HepG2 (cell line): ENCODE measurements around the gene ESRP2. TPM values are rescaled to one million over a fixed set of nuclear protein-coding genes. Genes with fewer than 3 reads are reported as not detected.
A peak's percentile ranks its signal among the peaks of the same experiment; 100 is the strongest.

Experiments used
- DPF2 ChIP-seq: sonication (generic); formaldehyde crosslinking; IDR thresholded peaks from 2 replicates; pipeline ENCODE4 v1.4.0; 2020; ENCODE audit warnings: mild to moderate bottlenecking, low read depth, missing genetic modification reagents, borderline replicate concordance
- EP300 ChIP-seq, 3 experiments: sonication (generic) in 1 of 3; formaldehyde crosslinking in 1 of 3; IDR thresholded peaks; 2 replicates each; pipeline versions ENCODE4 v1.5.1 to v1.6.1; 2011 to 2020; ENCODE audit warnings: low read depth in 2 of 3, low read length in 2 of 3, borderline replicate concordance in 1 of 3, improper control_type of control experiment in 1 of 3, mild to moderate bottlenecking in 1 of 3, missing genetic modification reagents in 1 of 3, moderate library complexity in 1 of 3
- FOSL2 ChIP-seq: sonication (generic); formaldehyde crosslinking; IDR thresholded peaks from 2 replicates; pipeline ENCODE4 v1.4.0; 2020; ENCODE audit warnings: missing genetic modification reagents
- FOXA3 ChIP-seq: IDR thresholded peaks from 2 replicates; pipeline ENCODE4 v1.6.1; 2016; ENCODE audit warnings: missing genetic modification reagents, missing compliant biosample characterization
- GATAD2A ChIP-seq: IDR thresholded peaks from 2 replicates; pipeline ENCODE4 v1.6.1; 2016
- MZF1 ChIP-seq: sonication (generic); formaldehyde crosslinking; IDR thresholded peaks from 2 replicates; pipeline ENCODE4 v1.8.1; 2023; ENCODE audit warnings: mild to moderate bottlenecking, missing genetic modification reagents, borderline replicate concordance
- NCOR1 ChIP-seq: fragments of 200-600 bp; sonication (generic); IDR thresholded peaks from 2 replicates; pipeline ENCODE4 v1.7.0; 2017; ENCODE audit warnings: antibody characterized with exemption, low read length, borderline replicate concordance
- PITX1 ChIP-seq: sonication (generic); formaldehyde crosslinking; IDR thresholded peaks from 2 replicates; pipeline ENCODE4 v1.5.1; 2020; ENCODE audit warnings: mild to moderate bottlenecking, missing genetic modification reagents
- PRPF4 ChIP-seq: fragments of 200-400 bp; formaldehyde crosslinking; IDR thresholded peaks from 2 replicates; pipeline ENCODE4 v1.6.1; 2016; ENCODE audit warnings: low read length, low read depth; ENCODE audit not compliant: poor library complexity, severe bottlenecking
- RFX1 ChIP-seq: fragments of 450-650 bp; IDR thresholded peaks from 2 replicates; pipeline ENCODE4 v1.6.1; 2017
- SIX1 ChIP-seq: sonication (generic); formaldehyde crosslinking; IDR thresholded peaks from 2 replicates; pipeline ENCODE4 v1.4.0; 2020; ENCODE audit warnings: missing genetic modification reagents, borderline replicate concordance
- SP140L ChIP-seq: sonication (generic); formaldehyde crosslinking; IDR thresholded peaks from 2 replicates; pipeline ENCODE4 v1.4.0; 2020; ENCODE audit warnings: missing genetic modification reagents, borderline replicate concordance
- TCF12 ChIP-seq, 2 experiments: fragments of 450-650 bp in 1 of 2; sonication (generic) in 1 of 2; formaldehyde crosslinking in 1 of 2; IDR thresholded peaks; 2 replicates each; pipeline versions ENCODE4 v1.6.1 to v1.8.0; 2017 to 2022; ENCODE audit warnings: antibody characterized with exemption in 1 of 2, mild to moderate bottlenecking in 1 of 2, missing genetic modification reagents in 1 of 2, moderate library complexity in 1 of 2
- XRCC5 ChIP-seq: fragments of 200-400 bp; formaldehyde crosslinking; optimal IDR thresholded peaks from 2 replicates; pipeline ENCODE3; 2017; ENCODE audit warnings: mild to moderate bottlenecking, low read length
- ZNF235 ChIP-seq: sonication (generic); formaldehyde crosslinking; IDR thresholded peaks from 2 replicates; pipeline ENCODE4 v1.8.1; 2023; ENCODE audit warnings: mild to moderate bottlenecking, missing genetic modification reagents, borderline replicate concordance
- ZNF747 ChIP-seq: sonication (generic); formaldehyde crosslinking; IDR thresholded peaks from 2 replicates; pipeline ENCODE4 v1.8.1; 2023; ENCODE audit warnings: missing genetic modification reagents, mild to moderate bottlenecking, borderline replicate concordance
- polyA plus RNA-seq, 8 experiments: library from polyadenylated mRNA; depleted of rRNA in 3 of 8; stranded (reverse) in 7 of 8; unstranded in 1 of 8; fragments of >200 nt; fragmentation: Illumina TruSeq in 4 of 8; extraction: Trizol in 4 of 8; gene quantifications; 2 replicates each; pipeline versions ENCODE4 v1.2.1 to v1.2.3, GENCODE V29; 2011 to 2016; ENCODE audit warnings: low read depth in 4 of 8, missing spikeins in 1 of 8, mixed read lengths in 1 of 8; ENCODE audit not compliant: insufficient read depth in 1 of 8
- total RNA-seq, 5 experiments: library from RNA; depleted of rRNA; stranded (reverse); fragments of >200 nt; fragmentation: Illumina TruSeq; extraction: Trizol; gene quantifications; 2 replicates each; pipeline ENCODE4 v1.2.3, GENCODE V29; 2016; ENCODE audit warnings: low read depth in 1 of 5
- TF ChIP-seq, protein P1 (sequence below): sonication (generic); formaldehyde crosslinking; IDR thresholded peaks from 2 replicates; pipeline ENCODE4 v1.4.0; 2020; ENCODE audit warnings: mild to moderate bottlenecking, missing genetic modification reagents
- TF ChIP-seq, protein P2 (sequence below): sonication (generic); formaldehyde crosslinking; conservative IDR thresholded peaks from 2 replicates; pipeline ENCODE4 v1.4.0; 2020; ENCODE audit warnings: mild to moderate bottlenecking, missing genetic modification reagents, moderate library complexity
- TF ChIP-seq, protein P3 (sequence below): sonication (generic); formaldehyde crosslinking; IDR thresholded peaks from 2 replicates; pipeline ENCODE4 v1.4.0; 2020; ENCODE audit warnings: missing genetic modification reagents, borderline replicate concordance

The ESRP2 gene
- total and polyA plus RNA-seq, 2 of the 13 experiments (the other 11 are each of a cell fraction or from before 2014, with no cell fraction given), result 21.1 to 32.4 TPM

DNA sequence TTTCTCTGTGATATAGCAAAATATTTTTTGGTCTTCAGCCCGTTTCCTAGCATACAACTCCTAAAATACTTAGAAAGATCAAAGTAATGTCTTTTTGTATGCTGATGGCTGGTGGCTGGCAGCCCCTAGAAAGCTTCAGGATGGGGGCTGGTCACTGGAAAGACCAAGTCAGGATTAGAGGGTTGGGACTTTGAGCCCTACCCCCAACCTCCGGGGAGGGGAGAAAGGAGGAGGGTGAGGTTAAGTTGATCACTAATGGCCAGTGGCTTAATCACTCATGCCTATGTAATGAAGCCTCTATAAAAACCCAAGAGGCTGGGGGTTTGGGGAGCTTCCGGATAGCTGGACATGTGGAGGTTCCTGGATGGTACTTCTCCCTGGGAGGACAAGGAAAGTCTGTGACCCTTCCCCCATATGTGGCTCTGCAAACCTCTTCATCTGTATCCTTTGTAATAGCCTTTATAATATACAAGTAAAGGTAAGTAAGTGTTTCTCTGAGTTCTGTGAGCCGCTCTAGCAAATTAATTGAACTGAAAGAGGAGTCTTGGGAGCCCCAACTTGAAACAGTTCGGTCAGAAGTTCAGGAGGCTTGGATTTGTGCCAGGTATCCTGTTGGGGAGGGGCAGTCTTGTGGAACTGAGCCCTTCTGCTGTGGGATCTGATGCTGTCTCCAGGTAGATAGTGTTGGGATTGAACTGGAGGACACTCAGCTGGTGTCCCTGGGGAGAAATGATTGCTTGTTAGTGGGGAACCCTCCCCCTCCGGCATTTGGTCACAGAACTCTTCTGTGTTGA, 31.9 kb upstream of the ESRP2 start (continued):
- TF ChIP-seq, protein P1, sequence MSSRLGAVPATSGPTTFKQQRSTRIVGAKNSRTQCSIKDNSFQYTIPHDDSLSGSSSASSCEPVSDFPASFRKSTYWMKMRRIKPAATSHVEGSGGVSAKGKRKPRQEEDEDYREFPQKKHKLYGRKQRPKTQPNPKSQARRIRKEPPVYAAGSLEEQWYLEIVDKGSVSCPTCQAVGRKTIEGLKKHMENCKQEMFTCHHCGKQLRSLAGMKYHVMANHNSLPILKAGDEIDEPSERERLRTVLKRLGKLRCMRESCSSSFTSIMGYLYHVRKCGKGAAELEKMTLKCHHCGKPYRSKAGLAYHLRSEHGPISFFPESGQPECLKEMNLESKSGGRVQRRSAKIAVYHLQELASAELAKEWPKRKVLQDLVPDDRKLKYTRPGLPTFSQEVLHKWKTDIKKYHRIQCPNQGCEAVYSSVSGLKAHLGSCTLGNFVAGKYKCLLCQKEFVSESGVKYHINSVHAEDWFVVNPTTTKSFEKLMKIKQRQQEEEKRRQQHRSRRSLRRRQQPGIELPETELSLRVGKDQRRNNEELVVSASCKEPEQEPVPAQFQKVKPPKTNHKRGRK, result no peak
- TF ChIP-seq MZF1 (CRISPR knock-in tag) (no peak), TCF12 (IDR thresholded peaks at IDR 0.05) (no peak), TCF12 (CRISPR knock-in tag; IDR thresholded peaks at IDR 0.05) (0 out of 2 replicates have a peak, but pooled peaks have one; percentile 23), XRCC5 (peak; percentile 20), NCOR1 (0 out of 2 replicates have a peak, but pooled peaks have one; percentile 35), FOXA3 (CRISPR knock-in tag) (0 out of 2 replicates have a peak, but pooled peaks have one; percentile 13), PITX1 (CRISPR knock-in tag) (peak; percentile 81), ZNF747 (CRISPR knock-in tag) (0 out of 2 replicates have a peak, but pooled peaks have one; percentile 33), GATAD2A (CRISPR knock-in tag) (peak; percentile 44), ZNF235 (CRISPR knock-in tag) (0 out of 2 replicates have a peak, but pooled peaks have one; percentile 34), PRPF4 (peak; percentile 27), SP140L (CRISPR knock-in tag) (no peak), FOSL2 (peak; percentile 8), EP300 (IDR thresholded peaks at IDR 0.05; ENCODE audit: low read depth in 2 of 2, low read length in 2 of 2) (peak in 1 of 2 experiments; percentile 20; a peak in 1 of 4 replicates), EP300 (CRISPR knock-in tag; IDR thresholded peaks at IDR 0.05; ENCODE audit: borderline replicate concordance) (no peak), SIX1 (0 out of 2 replicates have a peak, but pooled peaks have one; percentile 22), DPF2 (CRISPR knock-in tag) (0 out of 2 replicates have a peak, but pooled peaks have one; percentile 11), RFX1 (no peak)
- TF ChIP-seq, protein P2, sequence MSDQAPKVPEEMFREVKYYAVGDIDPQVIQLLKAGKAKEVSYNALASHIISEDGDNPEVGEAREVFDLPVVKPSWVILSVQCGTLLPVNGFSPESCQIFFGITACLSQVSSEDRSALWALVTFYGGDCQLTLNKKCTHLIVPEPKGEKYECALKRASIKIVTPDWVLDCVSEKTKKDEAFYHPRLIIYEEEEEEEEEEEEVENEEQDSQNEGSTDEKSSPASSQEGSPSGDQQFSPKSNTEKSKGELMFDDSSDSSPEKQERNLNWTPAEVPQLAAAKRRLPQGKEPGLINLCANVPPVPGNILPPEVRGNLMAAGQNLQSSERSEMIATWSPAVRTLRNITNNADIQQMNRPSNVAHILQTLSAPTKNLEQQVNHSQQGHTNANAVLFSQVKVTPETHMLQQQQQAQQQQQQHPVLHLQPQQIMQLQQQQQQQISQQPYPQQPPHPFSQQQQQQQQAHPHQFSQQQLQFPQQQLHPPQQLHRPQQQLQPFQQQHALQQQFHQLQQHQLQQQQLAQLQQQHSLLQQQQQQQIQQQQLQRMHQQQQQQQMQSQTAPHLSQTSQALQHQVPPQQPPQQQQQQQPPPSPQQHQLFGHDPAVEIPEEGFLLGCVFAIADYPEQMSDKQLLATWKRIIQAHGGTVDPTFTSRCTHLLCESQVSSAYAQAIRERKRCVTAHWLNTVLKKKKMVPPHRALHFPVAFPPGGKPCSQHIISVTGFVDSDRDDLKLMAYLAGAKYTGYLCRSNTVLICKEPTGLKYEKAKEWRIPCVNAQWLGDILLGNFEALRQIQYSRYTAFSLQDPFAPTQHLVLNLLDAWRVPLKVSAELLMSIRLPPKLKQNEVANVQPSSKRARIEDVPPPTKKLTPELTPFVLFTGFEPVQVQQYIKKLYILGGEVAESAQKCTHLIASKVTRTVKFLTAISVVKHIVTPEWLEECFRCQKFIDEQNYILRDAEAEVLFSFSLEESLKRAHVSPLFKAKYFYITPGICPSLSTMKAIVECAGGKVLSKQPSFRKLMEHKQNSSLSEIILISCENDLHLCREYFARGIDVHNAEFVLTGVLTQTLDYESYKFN (CRISPR knock-in tag), result 0 out of 2 replicates have a peak, but pooled peaks have one; percentile 51
- TF ChIP-seq, protein P3, sequence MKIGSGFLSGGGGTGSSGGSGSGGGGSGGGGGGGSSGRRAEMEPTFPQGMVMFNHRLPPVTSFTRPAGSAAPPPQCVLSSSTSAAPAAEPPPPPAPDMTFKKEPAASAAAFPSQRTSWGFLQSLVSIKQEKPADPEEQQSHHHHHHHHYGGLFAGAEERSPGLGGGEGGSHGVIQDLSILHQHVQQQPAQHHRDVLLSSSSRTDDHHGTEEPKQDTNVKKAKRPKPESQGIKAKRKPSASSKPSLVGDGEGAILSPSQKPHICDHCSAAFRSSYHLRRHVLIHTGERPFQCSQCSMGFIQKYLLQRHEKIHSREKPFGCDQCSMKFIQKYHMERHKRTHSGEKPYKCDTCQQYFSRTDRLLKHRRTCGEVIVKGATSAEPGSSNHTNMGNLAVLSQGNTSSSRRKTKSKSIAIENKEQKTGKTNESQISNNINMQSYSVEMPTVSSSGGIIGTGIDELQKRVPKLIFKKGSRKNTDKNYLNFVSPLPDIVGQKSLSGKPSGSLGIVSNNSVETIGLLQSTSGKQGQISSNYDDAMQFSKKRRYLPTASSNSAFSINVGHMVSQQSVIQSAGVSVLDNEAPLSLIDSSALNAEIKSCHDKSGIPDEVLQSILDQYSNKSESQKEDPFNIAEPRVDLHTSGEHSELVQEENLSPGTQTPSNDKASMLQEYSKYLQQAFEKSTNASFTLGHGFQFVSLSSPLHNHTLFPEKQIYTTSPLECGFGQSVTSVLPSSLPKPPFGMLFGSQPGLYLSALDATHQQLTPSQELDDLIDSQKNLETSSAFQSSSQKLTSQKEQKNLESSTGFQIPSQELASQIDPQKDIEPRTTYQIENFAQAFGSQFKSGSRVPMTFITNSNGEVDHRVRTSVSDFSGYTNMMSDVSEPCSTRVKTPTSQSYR (CRISPR knock-in tag), result peak; percentile 77; the same call in 1 of the 2 replicates
